GM19023 (cell line): Measurements from ENCODE around the gene CD6.

Experiments used
- ATAC-seq: cut with Tn5 transposase; IDR thresholded peaks from one replicate; pipeline ENCODE4 v1.9.1; 2021; ENCODE audit warnings: mild to moderate bottlenecking, moderate library complexity; ENCODE audit not compliant: unreplicated experiment

The CD6 gene

GRCh38 chr11:60935676-60936442, 35.6 kb upstream of the CD6 start:
- ATAC-seq, result no peak

DNA sequence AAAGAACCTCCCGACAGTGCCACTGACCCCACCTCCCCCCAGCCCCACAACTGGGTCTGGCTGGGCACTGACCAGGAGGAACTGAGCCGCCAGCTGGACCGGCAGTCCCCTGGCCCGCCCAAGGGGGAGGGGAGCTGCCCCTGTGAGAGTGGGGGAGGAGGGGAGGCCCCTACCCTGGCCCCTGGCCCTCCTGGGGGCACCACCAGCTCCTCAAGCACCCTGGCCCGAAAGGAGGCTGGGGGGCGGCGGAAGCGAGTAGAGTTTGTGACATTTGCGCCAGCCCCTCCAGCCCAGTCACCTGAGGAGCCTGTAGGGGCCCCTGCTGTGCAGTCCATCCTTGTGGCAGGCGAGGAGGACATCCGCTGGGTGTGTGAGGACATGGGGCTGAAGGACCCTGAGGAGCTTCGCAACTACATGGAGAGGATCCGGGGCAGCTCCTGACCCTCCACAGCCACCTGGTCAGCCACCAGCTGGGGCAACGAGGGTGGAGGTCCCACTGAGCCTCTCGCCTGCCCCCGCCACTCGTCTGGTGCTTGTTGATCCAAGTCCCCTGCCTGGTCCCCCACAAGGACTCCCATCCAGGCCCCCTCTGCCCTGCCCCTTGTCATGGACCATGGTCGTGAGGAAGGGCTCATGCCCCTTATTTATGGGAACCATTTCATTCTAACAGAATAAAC, 34.9 kb upstream of the CD6 start:
- ATAC-seq, result no peak

DNA sequence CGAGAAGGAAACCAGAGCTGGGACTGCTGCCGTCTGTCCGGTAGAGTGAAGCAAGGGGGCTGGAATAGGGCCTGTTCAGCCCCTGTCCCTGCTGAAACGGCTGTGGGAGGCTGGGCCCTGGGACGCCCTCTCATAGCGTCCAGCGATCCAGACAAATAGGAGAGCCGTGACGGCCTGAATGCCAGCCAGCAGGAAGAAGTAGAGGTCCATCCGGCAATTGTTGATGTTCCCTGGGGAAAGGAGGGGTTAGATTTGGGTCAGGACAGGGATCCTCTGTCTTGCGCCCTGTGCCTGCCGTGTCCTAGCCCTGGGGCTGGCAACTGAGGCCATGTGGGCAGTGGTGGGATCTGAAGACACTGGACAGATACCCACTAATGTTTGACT, 34.3 kb upstream of the CD6 start:
- ATAC-seq, result no peak

GRCh38 chr11:60937811-60938210, 33.7 kb upstream of the CD6 start:
- ATAC-seq, result no peak

- ATAC-seq, result no peak
These were observed 33.0 kb upstream of the CD6 start for GRCh38 chr11:60938500-60938899.

DNA sequence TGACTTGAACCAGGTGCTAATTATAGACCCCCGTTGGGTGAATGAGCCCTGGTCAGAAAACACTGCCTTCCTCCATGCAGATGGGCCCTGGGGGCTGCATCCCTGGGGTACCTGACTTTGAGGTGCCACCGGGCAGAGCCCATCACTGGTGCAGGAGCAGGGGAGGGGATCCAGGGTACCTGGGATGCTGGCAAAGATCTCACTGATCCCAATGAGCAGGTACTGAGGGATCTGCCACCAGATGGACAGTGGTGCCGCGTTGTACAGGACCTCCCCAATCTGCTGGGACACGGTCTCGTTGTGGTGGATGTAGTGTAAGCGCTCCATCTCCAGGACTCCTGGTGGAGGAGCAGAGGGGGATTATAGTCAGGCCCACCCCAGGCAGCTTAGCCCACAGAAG, 32.2 kb upstream of the CD6 start:
- no peak for ATAC-seq

GRCh38 chr11:60939855-60940254, 31.6 kb upstream of the CD6 start:
- ATAC-seq, result no peak

GRCh38 chr11:60941371-60942119, 29.9 kb upstream of the CD6 start:
- no peak for ATAC-seq

GRCh38 chr11:60942219-60942618, 29.3 kb upstream of the CD6 start:
- ATAC-seq, result no peak

DNA sequence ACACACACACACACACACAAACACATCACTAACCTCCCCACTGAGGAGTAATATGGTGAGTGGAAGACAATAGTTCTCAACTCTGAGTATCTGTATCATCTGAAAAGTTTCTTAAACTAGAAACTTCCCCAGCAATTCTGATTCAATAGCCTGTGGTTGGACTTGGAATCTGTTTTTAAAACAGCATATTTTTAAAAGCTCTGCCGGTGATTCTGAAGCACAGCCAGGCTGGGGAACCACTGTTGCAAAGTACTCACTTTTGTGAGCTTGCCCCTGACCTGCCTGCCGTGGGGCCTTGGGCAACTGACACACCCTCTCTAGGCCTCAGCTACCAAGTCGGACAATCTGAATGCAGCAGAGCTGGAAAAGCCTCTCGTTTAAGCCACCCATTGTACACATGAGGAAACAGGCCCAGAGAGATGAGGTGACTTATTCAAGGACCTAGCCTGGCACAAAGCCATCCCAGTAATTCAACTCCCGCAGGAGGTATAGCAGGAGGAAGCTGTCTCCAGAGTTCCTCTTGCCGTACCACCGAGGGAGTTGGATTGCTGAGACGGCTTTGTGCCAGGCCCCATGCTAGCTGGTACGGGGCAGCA, 28.4 kb upstream of the CD6 start:
- no peak for ATAC-seq

DNA sequence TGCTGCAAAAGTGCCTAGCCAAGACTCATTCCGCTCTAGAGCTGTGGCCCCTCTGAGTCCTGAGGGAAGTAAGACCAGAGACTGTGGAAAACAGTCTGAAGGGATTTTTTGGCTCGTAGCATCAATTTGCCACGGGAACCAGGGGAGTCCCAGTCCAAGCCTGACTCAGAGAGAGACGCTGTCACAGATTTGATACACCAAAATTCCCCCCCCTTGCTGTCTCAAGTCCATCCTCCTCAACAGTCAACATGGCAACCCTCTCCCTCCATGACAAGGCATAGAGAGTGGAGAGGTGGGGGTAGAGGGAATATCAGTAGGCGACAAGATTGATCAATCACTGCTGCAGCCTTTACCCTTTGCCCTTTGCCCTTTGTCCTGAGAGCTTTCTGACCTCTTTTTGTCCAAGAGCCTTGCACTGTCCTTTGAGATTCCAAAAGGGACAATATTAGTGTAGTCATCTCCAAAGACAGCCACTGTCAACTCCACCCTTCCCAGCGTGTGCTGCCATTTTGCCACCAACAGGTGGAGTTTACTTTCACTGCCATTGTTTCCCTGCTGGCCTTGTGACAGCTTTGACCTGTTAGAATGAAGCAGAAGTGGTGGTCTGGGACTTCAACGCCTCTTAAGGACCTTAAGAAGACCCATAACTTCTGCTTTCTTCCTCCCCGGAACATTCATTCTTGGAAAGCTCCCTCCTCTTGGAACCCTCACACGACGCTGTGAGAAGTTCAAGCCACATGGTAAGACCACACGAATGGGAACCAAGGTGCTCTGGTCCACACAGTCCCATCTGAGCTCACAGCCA, 26.8 kb upstream of the CD6 start:
- no peak for ATAC-seq

GRCh38 chr11:60945295-60945667, 26.2 kb upstream of the CD6 start:
- ATAC-seq, result no peak

- no peak for ATAC-seq
These were observed 24.7 kb upstream of the CD6 start for GRCh38 chr11:60946601-60947264.

GRCh38 chr11:60947700-60948099, 23.8 kb upstream of the CD6 start:
- ATAC-seq, result no peak

DNA sequence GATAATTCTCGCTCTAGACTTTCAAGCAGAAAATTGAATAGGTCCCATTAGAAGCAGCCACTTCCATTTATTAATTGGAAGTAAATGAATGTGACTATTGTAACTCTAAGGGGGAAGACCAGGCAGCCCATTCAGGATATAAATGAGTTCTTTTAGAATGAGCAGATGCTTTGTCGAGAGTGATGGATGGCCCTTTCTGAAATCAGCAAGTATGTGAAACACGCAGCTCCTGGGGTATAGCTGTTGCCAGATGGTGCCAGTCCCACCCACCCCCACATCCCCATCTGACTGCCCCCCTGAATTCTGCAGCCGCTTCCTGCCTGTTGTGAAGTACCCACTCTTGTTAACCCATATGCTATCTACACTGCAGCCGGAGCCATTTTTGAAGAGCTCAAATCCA, 23.2 kb upstream of the CD6 start:
- no peak for ATAC-seq

DNA sequence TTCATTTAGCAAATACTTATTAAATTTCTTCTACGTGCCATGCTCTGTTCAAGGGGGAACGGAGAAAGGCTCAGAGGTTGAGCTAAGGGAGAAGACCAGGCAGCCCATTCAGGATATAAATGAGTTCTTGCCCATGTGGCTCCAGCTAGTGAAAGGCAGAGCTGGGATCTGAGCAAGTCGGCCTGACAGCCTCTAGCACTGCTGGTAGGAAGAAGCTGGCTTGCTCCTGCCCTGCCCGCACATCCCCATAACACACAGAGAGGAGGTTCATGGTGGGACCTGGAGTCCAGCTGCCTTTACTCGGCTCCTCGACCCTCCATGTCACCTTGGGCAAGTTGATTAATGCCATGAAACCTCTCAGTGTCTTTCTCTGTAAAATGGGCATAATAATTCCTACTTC, 21.5 kb upstream of the CD6 start:
- no peak for ATAC-seq

DNA sequence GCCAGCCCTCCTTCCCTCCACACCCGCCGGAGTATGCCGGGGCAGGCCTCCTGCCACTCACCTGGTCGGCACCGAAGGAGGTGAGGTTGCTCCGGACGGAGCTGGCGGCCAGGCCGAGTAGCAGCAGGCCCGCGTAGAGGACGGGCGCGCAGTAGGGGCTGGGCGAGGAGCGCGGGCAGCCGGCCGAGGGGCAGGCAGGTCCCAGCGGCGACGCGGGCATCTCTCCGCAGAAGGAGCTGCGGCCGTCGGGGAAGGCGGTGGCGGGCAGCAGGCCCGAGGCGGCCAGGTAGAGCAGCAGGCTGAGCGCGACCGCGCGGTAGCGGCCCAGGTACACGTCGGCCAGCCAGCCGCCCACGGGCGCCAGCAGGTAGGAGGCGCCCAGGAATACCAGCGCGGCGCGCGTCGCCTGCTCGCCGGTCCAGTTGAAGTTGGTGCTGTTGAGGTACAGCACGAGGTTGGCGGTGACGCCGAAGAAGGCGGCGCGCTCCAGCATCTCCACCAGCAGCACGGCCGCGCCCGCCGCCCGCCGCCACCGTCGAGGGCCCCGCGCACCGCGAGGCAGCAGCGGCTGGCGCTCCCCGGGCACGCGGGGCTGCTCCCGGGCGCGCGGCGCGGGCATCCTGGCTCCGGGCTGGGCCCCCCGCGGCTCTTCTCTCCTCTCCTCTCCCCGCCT, 20.4 kb upstream of the CD6 start:
- ATAC-seq, result no peak

DNA sequence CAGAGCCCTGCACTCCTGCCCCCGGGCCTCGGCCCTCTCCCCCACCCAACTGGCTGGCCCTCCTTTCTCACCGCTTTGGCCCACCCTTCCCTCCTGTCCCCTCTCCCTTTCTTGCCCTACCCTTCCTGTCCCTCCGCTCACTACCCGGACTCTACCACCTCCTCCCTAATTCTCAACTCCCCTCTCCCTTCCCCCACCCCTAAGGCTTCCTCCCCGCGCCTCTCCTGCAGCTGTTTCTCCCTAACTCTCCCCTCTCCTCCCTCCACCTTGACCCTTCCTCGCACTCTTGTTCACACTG, 19.9 kb upstream of the CD6 start:
- ATAC-seq, result no peak

- ATAC-seq, result peak; percentile 71
These were observed 19.4 kb upstream of the CD6 start, which contains the start of gene SLC15A3 for GRCh38 chr11:60951904-60952741. Gene SLC15A3, minus strand, starts transcription at chr11:60952176. Its CDS starts 625 bp downstream, at chr11:60951551.
